ENCODE results near the gene RMI2.

GRCh38 chr16:11399261-11399831, 54.1 kb downstream of the RMI2 start:
- TF ChIP-seq CTCF (IDR thresholded peaks at IDR 0.05) (no peak), POLR2A (IDR thresholded peaks at IDR 0.05) (no peak)
